Measurements from ENCODE around the gene JARID2.

- no peak for TF ChIP-seq CTCF (IDR thresholded peaks at IDR 0.05 in 2 of 3, conservative IDR thresholded peaks at IDR 0.05 in 1 of 3; ENCODE audit: control insufficient read depth in 2 of 3, extremely low read depth in 1 of 3, insufficient read depth in 1 of 3, low read depth in 3 of 3, low read length in 3 of 3)
- no peak for TF ChIP-seq RBBP5 (conservative IDR thresholded peaks at IDR 0.05)
- no peak for TF ChIP-seq POLR2AphosphoS5 (IDR thresholded peaks at IDR 0.05; ENCODE audit: low read length)
Measured at GRCh38 chr6:15376900-15377487, 131.1 kb downstream of the JARID2 start.
